KMS-11 (cell line): ENCODE data around the gene TRIM8.

Experiments used
- H2AFZ ChIP-seq: fragments of 200-600 bp; sonication (generic); 2 replicates; pipeline ENCODE4 v1.6.1; 2016; ENCODE audit warnings: antibody characterized with exemption, mixed run types, low read depth
- H3K27ac ChIP-seq: fragments of 200-600 bp; sonication (generic); 2 replicates; pipeline ENCODE4 v1.6.1; 2016; ENCODE audit warnings: mild to moderate bottlenecking, mixed run types
- H3K27me3 ChIP-seq: fragments of 200-600 bp; sonication (generic); 2 replicates; pipeline ENCODE4 v1.6.1; 2017; ENCODE audit warnings: mild to moderate bottlenecking, low read depth, mixed run types, moderate library complexity; ENCODE audit not compliant: insufficient read depth
- H3K36me3 ChIP-seq: fragments of 200-600 bp; sonication (generic); 2 replicates; pipeline ENCODE4 v1.6.1; 2017; ENCODE audit warnings: mild to moderate bottlenecking, mixed run types; ENCODE audit not compliant: insufficient read depth
- H3K4me1 ChIP-seq: fragments of 200-600 bp; sonication (generic); 2 replicates; pipeline ENCODE4 v1.6.1; 2016; ENCODE audit warnings: mild to moderate bottlenecking, low read depth, mixed run types; ENCODE audit not compliant: poor library complexity, severe bottlenecking
- H3K4me2 ChIP-seq: fragments of 200-600 bp; sonication (generic); 2 replicates; pipeline ENCODE4 v1.7.0; 2016; ENCODE audit warnings: mild to moderate bottlenecking, mixed run types
- H3K4me3 ChIP-seq: fragments of 200-600 bp; sonication (generic); IDR thresholded peaks from 2 replicates; pipeline ENCODE4 v1.6.1; 2017; ENCODE audit warnings: low read depth, low read length, mixed read lengths; ENCODE audit not compliant: insufficient read depth
- H3K79me2 ChIP-seq: fragments of 200-600 bp; sonication (generic); 2 replicates; pipeline ENCODE4 v1.6.1; 2016; ENCODE audit warnings: low read depth, mixed run types; ENCODE audit not compliant: insufficient read depth
- H3K9ac ChIP-seq: fragments of 200-600 bp; sonication (generic); 2 replicates; pipeline ENCODE4 v1.6.1; 2016; ENCODE audit warnings: mild to moderate bottlenecking, mixed run types
- H4K20me1 ChIP-seq: fragments of 200-600 bp; sonication (generic); 2 replicates; pipeline ENCODE4 v1.6.1; 2016; ENCODE audit warnings: mild to moderate bottlenecking, mixed run types; ENCODE audit not compliant: insufficient read depth
- CTCF ChIP-seq: fragments of 200-600 bp; sonication (generic); conservative IDR thresholded peaks from 2 replicates; pipeline ENCODE4 v1.6.1; 2017; ENCODE audit warnings: low read depth, mild to moderate bottlenecking, antibody characterized with exemption, low read length, moderate library complexity, mixed read lengths

The TRIM8 gene

GRCh38 chr10:102597131-102597991 is 46.9 kb upstream of the TRIM8 start:
- Histone ChIP-seq H3K36me3 (no peaks in the 10 kb centered on the region), H3K27me3 (no peaks in the 10 kb centered on the region), H3K4me3 (no peak overlapping the region), H4K20me1 (no peaks in the 10 kb centered on the region), H3K4me2 (no peak overlapping the region), H3K4me1 (peaks cover 5% of the 10 kb centered on the region), H3K9ac (no peak overlapping the region), H3K79me2 (no peaks in the 10 kb centered on the region), H2AFZ (no peak overlapping the region), H3K27ac (no peak overlapping the region)
- TF ChIP-seq CTCF = no peak

- Histone ChIP-seq H3K9ac (no peak overlapping the region), H2AFZ (no peak overlapping the region), H3K27me3 (no peaks in the 10 kb centered on the region), H3K27ac (no peak overlapping the region), H3K36me3 (no peaks in the 10 kb centered on the region), H3K4me1 (peaks cover 5% of the 10 kb centered on the region), H3K79me2 (no peaks in the 10 kb centered on the region), H3K4me3 (no peak overlapping the region), H3K4me2 (no peak overlapping the region), H4K20me1 (no peaks in the 10 kb centered on the region)
- no peak for TF ChIP-seq CTCF
Measured at GRCh38 chr10:102598243-102598642, 46.0 kb upstream of the TRIM8 start.

DNA sequence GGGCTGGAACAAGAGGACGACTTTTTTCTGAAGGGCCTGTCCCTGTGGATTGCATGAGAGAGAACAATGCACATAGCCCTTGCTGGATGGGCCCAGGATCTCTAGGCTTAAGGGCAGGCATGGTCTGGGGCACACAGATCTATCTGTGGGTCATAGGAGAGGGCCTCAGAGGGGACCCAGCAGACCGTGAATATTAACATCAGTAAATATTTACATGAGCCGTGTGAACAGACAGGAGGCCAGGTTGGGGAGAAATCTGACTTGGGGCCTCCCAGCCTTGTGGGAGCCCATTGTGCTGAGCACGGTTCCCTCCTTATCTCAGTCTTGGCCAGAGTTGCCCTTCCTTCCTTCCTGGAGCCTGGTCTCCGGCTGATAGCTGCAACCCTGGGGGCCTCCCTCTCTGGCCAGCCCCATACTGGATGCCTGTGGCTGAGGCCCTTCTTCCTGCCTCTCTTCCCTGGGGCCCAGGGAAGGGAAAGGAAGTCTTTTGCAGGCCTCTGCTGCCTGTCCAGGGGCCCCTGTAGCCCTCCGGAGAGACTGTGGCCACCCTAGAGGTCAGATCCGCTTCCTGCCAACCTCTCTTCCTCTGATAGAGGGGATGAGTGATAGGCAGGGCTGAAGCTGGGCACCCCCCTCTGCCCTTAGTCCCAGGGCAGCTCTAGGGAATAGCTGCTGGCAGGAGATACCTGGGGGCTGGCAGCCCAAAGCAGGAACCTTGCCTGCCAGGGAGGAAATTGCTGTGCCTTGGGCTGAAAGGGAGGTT is 44.5 kb upstream of the TRIM8 start:
- TF ChIP-seq CTCF = no peak
- no peaks in the 10 kb centered on the region for H3K36me3 ChIP-seq
- no peak overlapping the region for H3K9ac ChIP-seq

DNA sequence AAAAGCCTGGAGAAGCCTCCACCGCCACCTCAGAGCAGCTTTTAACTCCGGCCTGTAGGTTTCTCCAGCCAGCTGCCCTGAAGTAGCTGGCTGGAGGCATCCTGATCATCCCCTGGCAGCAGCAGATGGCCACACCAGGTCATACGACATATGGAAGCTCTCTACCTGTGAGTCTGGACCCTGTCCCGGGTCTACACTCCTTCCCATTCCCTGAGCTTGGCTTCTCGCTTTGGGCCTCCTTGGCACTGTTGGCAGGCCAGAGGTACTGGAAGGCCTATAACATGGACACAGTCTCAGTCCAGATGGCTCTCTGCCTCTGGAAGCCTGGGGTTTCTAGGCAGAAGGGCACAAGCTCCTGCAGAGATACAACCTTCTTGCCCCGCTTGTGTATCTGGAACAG is 43.5 kb upstream of the TRIM8 start:
- peaks cover 5% of the 10 kb centered on the region for H3K4me1 ChIP-seq
- no peak for TF ChIP-seq CTCF
- H3K4me3 ChIP-seq = no peak overlapping the region
- no peaks in the 10 kb centered on the region for H3K36me3 ChIP-seq
- no peak overlapping the region for H3K27ac ChIP-seq
- H3K4me2 ChIP-seq = no peak overlapping the region
- no peaks in the 10 kb centered on the region for H3K79me2 ChIP-seq
- no peaks in the 10 kb centered on the region for H4K20me1 ChIP-seq
- H3K9ac ChIP-seq = no peak overlapping the region
- no peak overlapping the region for H2AFZ ChIP-seq
- H3K27me3 ChIP-seq = no peaks in the 10 kb centered on the region

More for the DNA sequence above, 44.5 kb upstream of the TRIM8 start:
- H3K27me3 ChIP-seq = no peaks in the 10 kb centered on the region
- H3K79me2 ChIP-seq = no peaks in the 10 kb centered on the region
- no peak overlapping the region for H3K4me2 ChIP-seq
- H4K20me1 ChIP-seq = no peaks in the 10 kb centered on the region
- H2AFZ ChIP-seq = no peak overlapping the region
- H3K4me3 ChIP-seq = no peak overlapping the region
- H3K27ac ChIP-seq = no peak overlapping the region
- peaks cover 5% of the 10 kb centered on the region for H3K4me1 ChIP-seq
